Heart right ventricle (tissue), 16 donors: ENCODE results near the gene KIF26A. TPM values are rescaled to one million over a fixed set of nuclear protein-coding genes. Genes with fewer than 3 reads are reported as not detected.

Experiments used
- ATAC-seq, 8 donors: fragments of 200-7000 bp; cut with Tn5 transposase; one replicate each; pipeline ENCODE4 v1.9.1; 2020; ENCODE audit warnings: mild to moderate bottlenecking in 8 of 8, moderate library complexity in 8 of 8, moderate number of reproducible peaks in 1 of 8
- DNase-seq, 2 donors: peaks; one replicate each; pipeline ENCODE4 v3.0.0-alpha.2; 2020
- H3K27ac ChIP-seq, 10 donors: fragments of 200-600 bp; sonication (generic) in 2 of 10; one replicate each; pipeline versions ENCODE4 v1.5.0 to v1.8.0; 2020 to 2022; ENCODE audit warnings: mild to moderate bottlenecking in 3 of 10
- H3K27me3 ChIP-seq, 7 donors: fragments of 200-600 bp; one replicate each; pipeline ENCODE4 v1.8.0; 2021 to 2022; ENCODE audit warnings: mild to moderate bottlenecking in 2 of 7
- H3K36me3 ChIP-seq, 9 donors: fragments of 200-600 bp; sonication (generic) in 1 of 9; one replicate each; pipeline versions ENCODE4 v1.5.0 to v1.8.0; 2020 to 2022; ENCODE audit warnings: mild to moderate bottlenecking in 2 of 9
- H3K4me1 ChIP-seq, 9 donors: fragments of 200-600 bp; sonication (generic) in 1 of 9; one replicate each; pipeline versions ENCODE4 v1.5.0 to v1.8.0; 2020 to 2022; ENCODE audit warnings: mild to moderate bottlenecking in 4 of 9
- H3K4me3 ChIP-seq, 10 donors: fragments of 200-600 bp; sonication (generic) in 2 of 10; one replicate each; pipeline versions ENCODE4 v1.5.0 to v1.8.0; 2020 to 2022; ENCODE audit warnings: mild to moderate bottlenecking in 7 of 10, moderate library complexity in 2 of 10
- H3K9me3 ChIP-seq, 11 donors: fragments of 200-600 bp in 10 of 11; sonication (generic) in 2 of 11; one replicate each; pipeline versions ENCODE4 v1.5.0 to v1.8.0; 2013 to 2022; ENCODE audit warnings: mild to moderate bottlenecking in 2 of 11, control low read depth in 1 of 11, moderate library complexity in 1 of 11
- CTCF ChIP-seq, 9 donors: fragments of 200-600 bp; sonication (generic) in 2 of 9; IDR thresholded peaks; one replicate each; pipeline versions ENCODE4 v1.5.0 to v1.8.0; 2021 to 2022; ENCODE audit warnings: antibody characterized with exemption in 9 of 9, mild to moderate bottlenecking in 5 of 9, moderate library complexity in 1 of 9
- WGBS, 2 donors: extraction: QIAGEN DNeasy Blood & Tissue Kit; methylation state at CpG; one replicate each; pipeline ENCODE4 v1.1.7; 2013; ENCODE audit warnings: inconsistent platforms in 1 of 2; 5-methylcytosine and 5-hydroxymethylcytosine counted together
- intact Hi-C, 10 donors: fragments of 100-400 bp; cut with DNase I; formaldehyde crosslinking; loops; one replicate each; pipeline versions ENCODE4 v1.11.1 to v1.14.2; 2022
- polyA plus RNA-seq, 2 donors: library from polyadenylated mRNA; stranded (reverse); fragments of 200-250 nt; gene quantifications; one replicate each; pipeline ENCODE4 v1.2.3, GENCODE V29; 2013
- total RNA-seq, 10 donors: library from RNA; stranded (reverse); fragmentation: NEBNext Ultra II Directional in 3 of 10; extraction: Animal tissue kit (Norgen Biotek cat#: 25700) in 3 of 10; gene quantifications; one replicate each; pipeline versions ENCODE4 v1.2.1 to v1.2.4, GENCODE V29; 2021 to 2023
- donor health status: Arrhythmogenic right ventricular cardiomyopathy.
- donor health status: ischemic (EF 13 %, LVEDD 7.1; RV severe dilation, severe dysfunction).
- donor health status: healthy with polysubstance abuse.
- donor health status: DM: no; HTN: yes; CAD: no.
- donor health status: DM: no; HTN: no; CAD: no.
- donor health status: ischemic (EF 25% LVEDD 6.9; RV normal size, moderate dysfunction).
- donor health status: ischemic (EF 25% LVEDD 5.7; RV mildly dilated, moderate dysfunction).
- donor health status: healthy.
- donor health status: DM: yes; HTN: yes; CAD: no.
- donor health status: Ischemic cardiomyopathy.
- donor health status: ischemic (EF 35%, LVEDD 5.7; RV mildly dilated, moderate dysfunction).
- donor health status: nonischemic (EF 11% LVEDD 7.7; RV severe dilation, severe dysfunction).
- donor health status: DM: yes; HTN: yes; CAD: no.
- donor health status: PGD.
- donor health status: ischemic (EF 29% LVEDD 5.4; RV normal size, mild dysfunction).
- donor health status: nonischemic (EF 23%, LVEDD 6.1; RV moderate dilation, normal function).

The KIF26A gene
- total and polyA plus RNA-seq, 12 donors, result 4.1 to 12.2 (median 6.6) TPM

GRCh38 chr14:104100171-104101085, 38.0 kb upstream of the KIF26A start:
- Histone ChIP-seq H3K4me1 (no peaks in the 10 kb centered on the region), H3K9me3 (no peaks in the 10 kb centered on the region), H3K27me3 (peaks cover 0 to 24% (median 6%) of the 10 kb centered on the region in 7 donors), H3K27ac (no peak overlapping the region), H3K36me3 (no peaks in the 10 kb centered on the region), H3K4me3 (no peak overlapping the region)
- intact Hi-C loops, result no loop called here
- 79 to 86% methylated on average over 23 of the region's 23 CpGs for WGBS, 2 donors
- no peak for TF ChIP-seq CTCF (IDR thresholded peaks at IDR 0.05)
- no peak for ATAC-seq
- DNase-seq, result peak in 1 of 2 donors; percentile 8

GRCh38 chr14:104101086-104101621, 37.2 kb upstream of the KIF26A start:
- no peak overlapping the region for H3K27ac ChIP-seq
- TF ChIP-seq CTCF (IDR thresholded peaks at IDR 0.05), result no peak
- H3K36me3 ChIP-seq, result no peaks in the 10 kb centered on the region
- intact Hi-C loops, result no loop called here
- no peaks in the 10 kb centered on the region for H3K4me1 ChIP-seq
- 72 to 73% methylated on average over 16 of the region's 16 CpGs for WGBS, 2 donors
- no peak for ATAC-seq
- H3K9me3 ChIP-seq, result no peaks in the 10 kb centered on the region
- no peak overlapping the region for H3K4me3 ChIP-seq
- H3K27me3 ChIP-seq, result peaks cover 0 to 24% (median 5%) of the 10 kb centered on the region in 7 donors
- DNase-seq, result peak in 1 of 2 donors; percentile 3

DNA sequence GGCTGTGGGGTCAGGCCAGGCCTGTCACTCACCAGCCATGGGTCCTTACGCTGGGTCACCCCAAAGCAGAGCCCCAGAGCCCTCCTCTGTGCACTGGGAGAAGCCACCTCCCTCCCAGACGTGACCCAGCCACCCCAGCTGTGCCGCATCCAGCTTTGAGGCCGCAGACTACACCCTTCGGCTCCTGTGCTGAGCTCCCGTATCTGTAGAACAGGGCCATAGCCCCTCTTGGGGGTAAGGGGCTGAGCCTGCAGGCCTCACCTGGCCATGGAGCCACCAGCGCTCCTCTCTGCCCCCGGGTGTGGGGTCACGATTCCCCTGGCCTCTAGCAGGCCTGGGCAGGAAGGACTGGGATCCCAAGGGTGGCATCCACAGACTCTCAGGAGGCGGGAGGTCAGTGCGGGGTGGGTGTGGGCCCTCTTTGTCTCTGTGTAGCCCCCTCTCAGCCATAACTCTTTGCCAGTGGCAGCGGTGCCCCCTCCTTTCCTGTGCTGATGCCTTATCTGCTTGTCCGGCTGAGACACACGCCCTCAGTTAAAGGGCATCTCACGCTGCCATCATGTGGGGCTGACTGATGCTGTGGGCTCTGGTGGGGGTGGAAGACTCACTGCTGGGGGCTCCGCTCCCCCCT, 36.6 kb upstream of the KIF26A start:
- Histone ChIP-seq H3K4me1 (no peaks in the 10 kb centered on the region), H3K4me3 (no peak overlapping the region), H3K27ac (no peak overlapping the region), H3K36me3 (no peaks in the 10 kb centered on the region), H3K27me3 (peaks cover 0 to 27% (median 5%) of the 10 kb centered on the region in 7 donors), H3K9me3 (no peaks in the 10 kb centered on the region)
- intact Hi-C loops, result no loop called here
- DNase-seq (peak in 1 of 2 donors; percentile 3), ATAC-seq (no peak)
- no peak for TF ChIP-seq CTCF (IDR thresholded peaks at IDR 0.05)
- WGBS, 2 donors, result 77 to 87% methylated on average over 16 of the region's 16 CpGs

DNA sequence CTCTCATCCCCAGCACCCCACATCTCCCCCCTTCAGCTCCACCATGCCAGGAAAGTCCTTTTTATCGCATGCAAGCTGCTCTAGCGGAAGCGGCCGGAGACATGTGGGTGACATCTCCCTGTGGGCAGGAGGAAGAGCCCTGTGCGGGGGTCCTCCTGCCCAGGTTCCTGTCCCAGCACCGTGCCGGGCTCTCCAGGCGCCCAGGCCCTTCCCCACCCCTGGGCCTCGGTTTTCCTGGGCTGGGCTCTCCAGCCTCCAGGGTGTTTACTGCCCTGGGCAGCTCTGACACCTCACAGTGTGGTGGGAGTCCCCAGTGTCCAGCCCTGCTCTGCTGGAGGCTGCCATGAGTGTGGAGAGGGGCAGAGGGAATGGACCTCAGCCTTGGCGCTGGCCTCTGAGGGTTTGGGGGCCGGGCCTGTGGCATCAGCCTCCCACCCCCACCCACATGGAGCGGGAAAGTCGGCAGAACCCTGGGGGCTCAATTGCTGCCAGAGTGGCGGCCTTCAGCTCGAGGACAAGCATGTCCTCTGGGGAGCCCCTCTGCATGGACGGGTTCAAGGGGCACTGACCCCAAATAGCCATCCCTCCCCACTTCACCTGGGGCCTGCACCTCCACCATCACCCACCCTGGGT, 36.0 kb upstream of the KIF26A start:
- no peak for TF ChIP-seq CTCF (IDR thresholded peaks at IDR 0.05)
- ATAC-seq, result no peak
- no peak for DNase-seq
- no peak overlapping the region for H3K4me3 ChIP-seq
- intact Hi-C loops, result no loop called here
- no peaks in the 10 kb centered on the region for H3K9me3 ChIP-seq
- 73 to 77% methylated on average over 16 of the region's 16 CpGs for WGBS, 2 donors
- no peak overlapping the region for H3K27ac ChIP-seq
- H3K27me3 ChIP-seq, result peaks cover 0 to 30% (median 5%) of the 10 kb centered on the region in 7 donors
- no peaks in the 10 kb centered on the region for H3K4me1 ChIP-seq
- no peaks in the 10 kb centered on the region for H3K36me3 ChIP-seq
